ENCODE data around the gene MAML3. TPM values are rescaled to one million over a fixed set of nuclear protein-coding genes. Genes with fewer than 3 reads are reported as not detected.

The MAML3 gene
- total and polyA plus RNA-seq, 2 of the 13 experiments (the other 11 are each of a cell fraction or from before 2014, with no cell fraction given) = 0.05 to 0.13 TPM

DNA sequence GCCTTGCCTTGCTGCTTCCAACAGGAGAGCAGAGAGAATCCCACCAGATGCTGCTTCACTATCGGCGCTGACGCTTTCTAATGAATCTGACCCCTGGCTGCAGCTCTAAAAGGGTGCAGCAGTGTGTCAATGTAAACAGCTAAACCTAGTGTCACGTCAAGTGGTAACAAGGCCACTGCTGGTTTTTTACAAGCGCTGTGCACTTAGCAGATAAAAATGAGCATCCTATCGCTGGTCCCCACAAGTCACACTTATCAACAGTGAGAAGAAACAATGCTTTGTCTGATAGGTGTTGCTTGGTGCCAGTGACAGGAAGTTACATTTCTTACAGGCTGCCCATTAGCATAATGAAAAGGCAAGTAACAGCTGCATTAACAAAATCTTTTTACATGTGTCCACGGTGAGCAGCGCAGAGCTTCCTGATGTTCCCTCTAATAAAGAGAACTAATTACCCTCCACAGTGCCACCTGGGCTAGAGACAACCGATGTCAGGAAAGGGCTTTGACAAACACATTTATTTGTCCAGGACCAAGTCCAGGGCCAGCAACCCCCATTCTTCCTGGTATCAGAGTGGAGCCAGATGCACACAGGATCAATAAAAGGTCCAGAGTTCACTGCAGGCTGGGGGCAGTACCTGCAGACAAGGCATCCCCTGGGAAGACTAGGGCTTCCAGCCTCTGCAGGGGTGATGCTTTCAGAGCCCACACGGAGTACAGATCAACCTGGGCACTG is 312.4 kb downstream of the MAML3 start (continued):
- TF ChIP-seq CREB1 (IDR thresholded peaks at IDR 0.05) (no peak; the same call in 1 of the 2 replicates), CREB1 (CRISPR knock-in tag; IDR thresholded peaks at IDR 0.05) (peak; percentile 81), ZNF674 (CRISPR knock-in tag; IDR thresholded peaks at IDR 0.05; ENCODE audit: low read depth) (no peak), TP53 (CRISPR knock-in tag; conservative IDR thresholded peaks at IDR 0.05) (peak; percentile 64; the same call in 1 of the 2 replicates), ZNF446 (CRISPR knock-in tag; IDR thresholded peaks at IDR 0.05) (no peak), RAD21 (CRISPR knock-in tag; IDR thresholded peaks at IDR 0.05) (peak; percentile 38; the same call in 1 of the 2 replicates), ZSCAN30 (CRISPR knock-in tag; IDR thresholded peaks at IDR 0.05) (no peak), HNRNPUL1 (IDR thresholded peaks at IDR 0.05; ENCODE audit: low read depth, low read length) (no peak), MAFF (IDR thresholded peaks at IDR 0.05; ENCODE audit: low read depth, low read length) (no peak), MEIS1 (CRISPR knock-in tag; IDR thresholded peaks at IDR 0.05; ENCODE audit: borderline replicate concordance) (peak; percentile 92), ZNF891 (CRISPR knock-in tag; IDR thresholded peaks at IDR 0.05) (no peak), GFI1 (CRISPR knock-in tag; IDR thresholded peaks at IDR 0.05; ENCODE audit: borderline replicate concordance) (0 out of 2 replicates have a peak, but pooled peaks have one; percentile 49), NR2C2 (CRISPR knock-in tag; IDR thresholded peaks at IDR 0.05; ENCODE audit: borderline replicate concordance) (peak; percentile 80)
- TF ChIP-seq, protein P1, sequence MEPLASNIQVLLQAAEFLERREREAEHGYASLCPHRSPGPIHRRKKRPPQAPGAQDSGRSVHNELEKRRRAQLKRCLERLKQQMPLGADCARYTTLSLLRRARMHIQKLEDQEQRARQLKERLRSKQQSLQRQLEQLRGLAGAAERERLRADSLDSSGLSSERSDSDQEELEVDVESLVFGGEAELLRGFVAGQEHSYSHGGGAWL (CRISPR knock-in tag; IDR thresholded peaks at IDR 0.05) = no peak
- TF ChIP-seq, protein P2, sequence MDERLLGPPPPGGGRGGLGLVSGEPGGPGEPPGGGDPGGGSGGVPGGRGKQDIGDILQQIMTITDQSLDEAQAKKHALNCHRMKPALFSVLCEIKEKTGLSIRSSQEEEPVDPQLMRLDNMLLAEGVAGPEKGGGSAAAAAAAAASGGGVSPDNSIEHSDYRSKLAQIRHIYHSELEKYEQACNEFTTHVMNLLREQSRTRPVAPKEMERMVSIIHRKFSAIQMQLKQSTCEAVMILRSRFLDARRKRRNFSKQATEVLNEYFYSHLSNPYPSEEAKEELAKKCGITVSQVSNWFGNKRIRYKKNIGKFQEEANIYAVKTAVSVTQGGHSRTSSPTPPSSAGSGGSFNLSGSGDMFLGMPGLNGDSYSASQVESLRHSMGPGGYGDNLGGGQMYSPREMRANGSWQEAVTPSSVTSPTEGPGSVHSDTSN (CRISPR knock-in tag; IDR thresholded peaks at IDR 0.05) = no peak
- TF ChIP-seq, protein P3, sequence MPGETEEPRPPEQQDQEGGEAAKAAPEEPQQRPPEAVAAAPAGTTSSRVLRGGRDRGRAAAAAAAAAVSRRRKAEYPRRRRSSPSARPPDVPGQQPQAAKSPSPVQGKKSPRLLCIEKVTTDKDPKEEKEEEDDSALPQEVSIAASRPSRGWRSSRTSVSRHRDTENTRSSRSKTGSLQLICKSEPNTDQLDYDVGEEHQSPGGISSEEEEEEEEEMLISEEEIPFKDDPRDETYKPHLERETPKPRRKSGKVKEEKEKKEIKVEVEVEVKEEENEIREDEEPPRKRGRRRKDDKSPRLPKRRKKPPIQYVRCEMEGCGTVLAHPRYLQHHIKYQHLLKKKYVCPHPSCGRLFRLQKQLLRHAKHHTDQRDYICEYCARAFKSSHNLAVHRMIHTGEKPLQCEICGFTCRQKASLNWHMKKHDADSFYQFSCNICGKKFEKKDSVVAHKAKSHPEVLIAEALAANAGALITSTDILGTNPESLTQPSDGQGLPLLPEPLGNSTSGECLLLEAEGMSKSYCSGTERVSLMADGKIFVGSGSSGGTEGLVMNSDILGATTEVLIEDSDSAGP (CRISPR knock-in tag; IDR thresholded peaks at IDR 0.05; ENCODE audit: borderline replicate concordance) = peak; percentile 71
- TF ChIP-seq, protein P4, sequence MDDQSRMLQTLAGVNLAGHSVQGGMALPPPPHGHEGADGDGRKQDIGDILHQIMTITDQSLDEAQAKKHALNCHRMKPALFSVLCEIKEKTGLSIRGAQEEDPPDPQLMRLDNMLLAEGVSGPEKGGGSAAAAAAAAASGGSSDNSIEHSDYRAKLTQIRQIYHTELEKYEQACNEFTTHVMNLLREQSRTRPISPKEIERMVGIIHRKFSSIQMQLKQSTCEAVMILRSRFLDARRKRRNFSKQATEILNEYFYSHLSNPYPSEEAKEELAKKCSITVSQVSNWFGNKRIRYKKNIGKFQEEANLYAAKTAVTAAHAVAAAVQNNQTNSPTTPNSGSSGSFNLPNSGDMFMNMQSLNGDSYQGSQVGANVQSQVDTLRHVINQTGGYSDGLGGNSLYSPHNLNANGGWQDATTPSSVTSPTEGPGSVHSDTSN (CRISPR knock-in tag; IDR thresholded peaks at IDR 0.05; ENCODE audit: borderline replicate concordance) = no peak
- TF ChIP-seq, protein P5, sequence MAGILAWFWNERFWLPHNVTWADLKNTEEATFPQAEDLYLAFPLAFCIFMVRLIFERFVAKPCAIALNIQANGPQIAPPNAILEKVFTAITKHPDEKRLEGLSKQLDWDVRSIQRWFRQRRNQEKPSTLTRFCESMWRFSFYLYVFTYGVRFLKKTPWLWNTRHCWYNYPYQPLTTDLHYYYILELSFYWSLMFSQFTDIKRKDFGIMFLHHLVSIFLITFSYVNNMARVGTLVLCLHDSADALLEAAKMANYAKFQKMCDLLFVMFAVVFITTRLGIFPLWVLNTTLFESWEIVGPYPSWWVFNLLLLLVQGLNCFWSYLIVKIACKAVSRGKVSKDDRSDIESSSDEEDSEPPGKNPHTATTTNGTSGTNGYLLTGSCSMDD (CRISPR knock-in tag; IDR thresholded peaks at IDR 0.05) = no peak
- TF ChIP-seq, protein P6, sequence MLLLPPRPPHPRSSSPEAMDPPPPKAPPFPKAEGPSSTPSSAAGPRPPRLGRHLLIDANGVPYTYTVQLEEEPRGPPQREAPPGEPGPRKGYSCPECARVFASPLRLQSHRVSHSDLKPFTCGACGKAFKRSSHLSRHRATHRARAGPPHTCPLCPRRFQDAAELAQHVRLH (CRISPR knock-in tag; IDR thresholded peaks at IDR 0.05; ENCODE audit: borderline replicate concordance, low read depth) = peak; percentile 97; the same call in 1 of the 2 replicates
- TF ChIP-seq, protein P7, sequence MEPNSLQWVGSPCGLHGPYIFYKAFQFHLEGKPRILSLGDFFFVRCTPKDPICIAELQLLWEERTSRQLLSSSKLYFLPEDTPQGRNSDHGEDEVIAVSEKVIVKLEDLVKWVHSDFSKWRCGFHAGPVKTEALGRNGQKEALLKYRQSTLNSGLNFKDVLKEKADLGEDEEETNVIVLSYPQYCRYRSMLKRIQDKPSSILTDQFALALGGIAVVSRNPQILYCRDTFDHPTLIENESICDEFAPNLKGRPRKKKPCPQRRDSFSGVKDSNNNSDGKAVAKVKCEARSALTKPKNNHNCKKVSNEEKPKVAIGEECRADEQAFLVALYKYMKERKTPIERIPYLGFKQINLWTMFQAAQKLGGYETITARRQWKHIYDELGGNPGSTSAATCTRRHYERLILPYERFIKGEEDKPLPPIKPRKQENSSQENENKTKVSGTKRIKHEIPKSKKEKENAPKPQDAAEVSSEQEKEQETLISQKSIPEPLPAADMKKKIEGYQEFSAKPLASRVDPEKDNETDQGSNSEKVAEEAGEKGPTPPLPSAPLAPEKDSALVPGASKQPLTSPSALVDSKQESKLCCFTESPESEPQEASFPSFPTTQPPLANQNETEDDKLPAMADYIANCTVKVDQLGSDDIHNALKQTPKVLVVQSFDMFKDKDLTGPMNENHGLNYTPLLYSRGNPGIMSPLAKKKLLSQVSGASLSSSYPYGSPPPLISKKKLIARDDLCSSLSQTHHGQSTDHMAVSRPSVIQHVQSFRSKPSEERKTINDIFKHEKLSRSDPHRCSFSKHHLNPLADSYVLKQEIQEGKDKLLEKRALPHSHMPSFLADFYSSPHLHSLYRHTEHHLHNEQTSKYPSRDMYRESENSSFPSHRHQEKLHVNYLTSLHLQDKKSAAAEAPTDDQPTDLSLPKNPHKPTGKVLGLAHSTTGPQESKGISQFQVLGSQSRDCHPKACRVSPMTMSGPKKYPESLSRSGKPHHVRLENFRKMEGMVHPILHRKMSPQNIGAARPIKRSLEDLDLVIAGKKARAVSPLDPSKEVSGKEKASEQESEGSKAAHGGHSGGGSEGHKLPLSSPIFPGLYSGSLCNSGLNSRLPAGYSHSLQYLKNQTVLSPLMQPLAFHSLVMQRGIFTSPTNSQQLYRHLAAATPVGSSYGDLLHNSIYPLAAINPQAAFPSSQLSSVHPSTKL (CRISPR knock-in tag; IDR thresholded peaks at IDR 0.05) = peak; percentile 98

Data from HepG2 (cell line).